H9 (cell line): ENCODE data around the gene PDZD8. TPM values are rescaled to one million over a fixed set of nuclear protein-coding genes. Genes with fewer than 3 reads are reported as not detected.

Source experiments
- DNase-seq: peaks from one replicate; pipeline ENCODE4 v3.0.0-alpha.2; 2017
- H2AFZ ChIP-seq: one replicate; pipeline ENCODE4 v1.6.1; 2013; ENCODE audit warnings: mild to moderate bottlenecking, low read length, control low read depth, moderate library complexity
- H2AK5ac ChIP-seq: 2 replicates; pipeline ENCODE4 v1.6.1; 2013; ENCODE audit warnings: low read length, control low read depth, mixed read lengths; ENCODE audit not compliant: insufficient read length
- H2BK120ac ChIP-seq: one replicate; pipeline ENCODE4 v1.6.1; 2013; ENCODE audit warnings: low read depth, mild to moderate bottlenecking, low read length, control low read depth, inconsistent platforms; ENCODE audit not compliant: poor library complexity, severe bottlenecking
- H2BK12ac ChIP-seq: 2 replicates; pipeline ENCODE4 v1.6.1; 2013; ENCODE audit warnings: low read length, control low read depth, mixed read lengths, low read depth; ENCODE audit not compliant: insufficient read length
- H2BK15ac ChIP-seq: 2 replicates; pipeline ENCODE4 v1.6.1; 2013; ENCODE audit warnings: low read depth, low read length, control low read depth
- H2BK20ac ChIP-seq: one replicate; pipeline ENCODE4 v1.6.1; 2013; ENCODE audit warnings: low read depth, mild to moderate bottlenecking, low read length, control low read depth, inconsistent platforms; ENCODE audit not compliant: poor library complexity, severe bottlenecking
- H2BK5ac ChIP-seq: 2 replicates; pipeline ENCODE4 v1.6.1; 2013; ENCODE audit warnings: low read length, control low read depth, mixed read lengths; ENCODE audit not compliant: insufficient read length
- H3K14ac ChIP-seq: 2 replicates; pipeline ENCODE4 v1.6.1; 2013; ENCODE audit warnings: low read length, control low read depth; ENCODE audit not compliant: insufficient read depth
- H3K18ac ChIP-seq: 2 replicates; pipeline ENCODE4 v1.6.1; 2013; ENCODE audit warnings: low read depth, mild to moderate bottlenecking, mixed read lengths, low read length, control low read depth; ENCODE audit not compliant: insufficient read length
- H3K23ac ChIP-seq: 2 replicates; pipeline ENCODE4 v1.6.1; 2013; ENCODE audit warnings: low read length, control low read depth, mixed read lengths, low read depth; ENCODE audit not compliant: insufficient read length
- H3K23me2 ChIP-seq: 2 replicates; pipeline ENCODE4 v1.6.1; 2013; ENCODE audit warnings: low read depth, mild to moderate bottlenecking, mixed read lengths, low read length, control low read depth; ENCODE audit not compliant: insufficient read length, poor library complexity, severe bottlenecking
- H3K27ac ChIP-seq: 2 replicates; pipeline ENCODE4 v1.5.1; 2013; ENCODE audit warnings: low read length, control low read depth, mixed read lengths, low read depth; ENCODE audit not compliant: insufficient read length
- H3K27me3 ChIP-seq: 2 replicates; pipeline ENCODE4 v1.6.1; 2013; ENCODE audit warnings: low read length, control low read depth, inconsistent platforms; ENCODE audit not compliant: insufficient read depth
- H3K4ac ChIP-seq: 2 replicates; pipeline ENCODE4 v1.6.1; 2013; ENCODE audit warnings: low read depth, mild to moderate bottlenecking, control low read depth, inconsistent platforms, low read length, moderate library complexity
- H3K4me1 ChIP-seq: 2 replicates; pipeline ENCODE4 v1.6.1; 2013; ENCODE audit warnings: low read length, control low read depth, inconsistent platforms; ENCODE audit not compliant: insufficient read depth
- H3K4me2 ChIP-seq: 2 replicates; pipeline ENCODE4 v1.6.1; 2013; ENCODE audit warnings: low read length, control low read depth, mixed read lengths; ENCODE audit not compliant: insufficient read length, insufficient read depth
- H3K56ac ChIP-seq: 2 replicates; pipeline ENCODE4 v1.6.1; 2013; ENCODE audit warnings: low read depth, mild to moderate bottlenecking, mixed read lengths, low read length, control low read depth; ENCODE audit not compliant: insufficient read length
- H3K79me1 ChIP-seq: 2 replicates; pipeline ENCODE4 v1.6.1; 2013; ENCODE audit warnings: low read depth, mild to moderate bottlenecking, moderate library complexity, low read length, control low read depth, inconsistent platforms; ENCODE audit not compliant: insufficient read depth, poor library complexity, severe bottlenecking
- H3K79me2 ChIP-seq: 2 replicates; pipeline ENCODE4 v1.6.1; 2013; ENCODE audit warnings: low read length, control low read depth, inconsistent platforms; ENCODE audit not compliant: insufficient read depth
- H3K9ac ChIP-seq: 2 replicates; pipeline ENCODE4 v1.6.1; 2013; ENCODE audit warnings: low read length, control low read depth, mixed read lengths; ENCODE audit not compliant: insufficient read length; ENCODE audit errors: extremely low read depth
- H3K9me3 ChIP-seq: one replicate; pipeline ENCODE4 v1.6.1; 2013; ENCODE audit warnings: low read depth, low read length, inconsistent platforms; ENCODE audit not compliant: control insufficient read depth
- H3T11ph ChIP-seq: one replicate; pipeline ENCODE4 v1.6.1; 2013; ENCODE audit warnings: mild to moderate bottlenecking, low read length, control low read depth, inconsistent platforms
- H4K20me1 ChIP-seq: one replicate; pipeline ENCODE4 v1.6.1; 2013; ENCODE audit not compliant: control insufficient read depth, insufficient read length, insufficient read depth
- H4K5ac ChIP-seq: 2 replicates; pipeline ENCODE4 v1.6.1; 2013; ENCODE audit warnings: low read depth, mild to moderate bottlenecking, mixed read lengths, low read length, control low read depth; ENCODE audit not compliant: insufficient read length
- H4K8ac ChIP-seq: replicated peaks from 2 replicates; pipeline ENCODE4 v1.6.1; 2013; ENCODE audit warnings: low read length, control low read depth, mixed read lengths, low read depth; ENCODE audit not compliant: insufficient read length
- H4K91ac ChIP-seq: 2 replicates; pipeline ENCODE4 v1.6.1; 2013; ENCODE audit warnings: low read depth, mild to moderate bottlenecking, moderate library complexity, mixed read lengths, low read length, control low read depth; ENCODE audit not compliant: insufficient read length
- H3K27ac Mint-ChIP-seq, 3 experiments: 2 replicates in 2 of 3; 3 replicates in 1 of 3; pipeline ENCODE4 v1.8.0; 2020 to 2021; ENCODE audit warnings: mixed read lengths in 3 of 3, mild to moderate bottlenecking in 1 of 3, moderate library complexity in 1 of 3
- H3K27me3 Mint-ChIP-seq: 2 replicates; pipeline ENCODE4 v1.8.0; 2021; ENCODE audit warnings: low read depth, mild to moderate bottlenecking, moderate library complexity, mixed read lengths
- H3K36me3 Mint-ChIP-seq, 3 experiments: 2 replicates in 2 of 3; 3 replicates in 1 of 3; pipeline ENCODE4 v1.8.0; 2020 to 2021; ENCODE audit warnings: low read depth in 3 of 3, mixed read lengths in 3 of 3; ENCODE audit not compliant: insufficient read depth in 1 of 3
- H3K4me1 Mint-ChIP-seq, 2 experiments: 2 replicates each; pipeline ENCODE4 v1.8.0; 2020; ENCODE audit warnings: mixed read lengths in 2 of 2
- H3K4me3 Mint-ChIP-seq, 2 experiments: 2 replicates in 1 of 2; 3 replicates in 1 of 2; pipeline ENCODE4 v1.8.0; 2020 to 2021; ENCODE audit warnings: mild to moderate bottlenecking in 2 of 2, mixed read lengths in 2 of 2, moderate library complexity in 1 of 2
- H3K9me3 Mint-ChIP-seq, 2 experiments: 2 replicates in 1 of 2; 3 replicates in 1 of 2; pipeline ENCODE4 v1.8.0; 2020; ENCODE audit warnings: mild to moderate bottlenecking in 2 of 2, mixed read lengths in 2 of 2, moderate library complexity in 1 of 2
- CTCF ChIP-seq: fragments of 200-600 bp; sonication (generic); conservative IDR thresholded peaks from 3 replicates; pipeline ENCODE4 v1.8.0; 2021; ENCODE audit warnings: antibody characterized with exemption, mild to moderate bottlenecking
- WGBS: extraction: QIAGEN DNeasy Blood & Tissue Kit; methylation state at CpG from one replicate; pipeline ENCODE4 v1.1.7; 2013; ENCODE audit warnings: missing lambda C conversion rate, low lambda C conversion rate, mixed read lengths; ENCODE audit not compliant: insufficient read length; ENCODE audit errors: extremely low coverage; 5-methylcytosine and 5-hydroxymethylcytosine counted together
- total RNA-seq: library from RNA; stranded (reverse); gene quantifications from 2 replicates; pipeline ENCODE4 v1.2.1, GENCODE V29; 2021

Gene PDZD8
- total RNA-seq, 1 experiment from 2014 or later = 38.2 TPM

GRCh38 chr10:117412469-117413010 lies 37.3 kb upstream of the PDZD8 start:
- Histone ChIP-seq H2BK5ac (no peak overlapping the region), H3T11ph (no peak overlapping the region), H3K56ac (no peak overlapping the region), H2BK15ac (no peak overlapping the region), H4K8ac (no peak overlapping the region), H3K23me2 (no peaks in the 10 kb centered on the region), H3K79me2 (no peaks in the 10 kb centered on the region), H2BK12ac (no peak overlapping the region), H3K9ac (no peak overlapping the region), H2BK120ac (no peak overlapping the region), H2AFZ (no peak overlapping the region), H4K5ac (no peak overlapping the region), H3K4me2 (no peak overlapping the region), H3K9me3 (no peaks in the 10 kb centered on the region), H3K14ac (no peak overlapping the region), H4K91ac (no peak overlapping the region), H2BK20ac (no peak overlapping the region), H3K79me1 (no peaks in the 10 kb centered on the region), H3K27ac (no peak overlapping the region), H3K4me1 (no peaks in the 10 kb centered on the region), H3K4ac (no peak overlapping the region), H3K23ac (no peak overlapping the region), H3K27me3 (no peaks in the 10 kb centered on the region), H3K18ac (no peak overlapping the region), H2AK5ac (no peak overlapping the region), H4K20me1 (no peaks in the 10 kb centered on the region)
- H3K36me3 Mint-ChIP-seq = no peaks in the 10 kb centered on the region
- H3K4me1 Mint-ChIP-seq = peaks cover 9 to 10% of the 10 kb centered on the region in 2 experiments; a peak in 3 of 4 replicates
- H3K4me3 Mint-ChIP-seq = no peak overlapping the region
- peaks cover 10% of the 10 kb centered on the region; the same call in 1 of the 2 replicates for H3K27me3 Mint-ChIP-seq
- H3K9me3 Mint-ChIP-seq = no peaks in the 10 kb centered on the region
- no CpG with 5 or more reads among the region's 5 CpGs for WGBS
- no peak for DNase-seq
- TF ChIP-seq CTCF = no peak
- H3K27ac Mint-ChIP-seq = no peak overlapping the region
